Right renal cortex interstitium (tissue), 3 donors: Measurements from ENCODE around the gene NTN1. TPM values are rescaled to one million over a fixed set of nuclear protein-coding genes. Genes with fewer than 3 reads are reported as not detected.
"Not testable (repeated sequence)": the region's sequence is repeated elsewhere in the genome, so short reads cannot be mapped to it uniquely, and the experiment has no call there.

Experiments
- DNase-seq, 3 donors: peaks; one replicate each; pipeline ENCODE4 v3.0.0-alpha.2; 2013; ENCODE audit warnings: low read depth in 3 of 3, low spot score in 2 of 3
- polyA plus RNA-seq, 3 donors: library from polyadenylated mRNA; unstranded; fragments of 120-200 nt; gene quantifications; one replicate each; pipeline ENCODE4 v1.2.1, GENCODE V29; 2013; ENCODE audit not compliant: insufficient read length in 3 of 3

Gene NTN1
- polyA plus RNA-seq, 3 donors = 1.5 to 3.3 (median 2.6) TPM

- no peak for DNase-seq
Measured at GRCh38 chr17:9148905-9149525, 127.7 kb downstream of the NTN1 start.

GRCh38 chr17:9150446-9151090 is 129.3 kb downstream of the NTN1 start:
- DNase-seq = no peak

GRCh38 chr17:9151091-9151490 is 129.8 kb downstream of the NTN1 start:
- no peak for DNase-seq

GRCh38 chr17:9151740-9152139 is 130.4 kb downstream of the NTN1 start:
- DNase-seq = not testable (repeated sequence)

- no peak for DNase-seq
Measured at GRCh38 chr17:9158544-9159452, 137.5 kb downstream of the NTN1 start.

- no peak for DNase-seq
Measured at GRCh38 chr17:9162275-9162985, 141.1 kb downstream of the NTN1 start.

GRCh38 chr17:9166788-9167187 is 145.5 kb downstream of the NTN1 start:
- DNase-seq = no peak

GRCh38 chr17:9167379-9167778 is 146.1 kb downstream of the NTN1 start:
- DNase-seq = no peak

- no peak for DNase-seq
Measured at GRCh38 chr17:9169116-9169515, 147.8 kb downstream of the NTN1 start.

GRCh38 chr17:9170336-9170735 is 149.0 kb downstream of the NTN1 start:
- no peak for DNase-seq

GRCh38 chr17:9170853-9171252 is 149.5 kb downstream of the NTN1 start:
- DNase-seq = no peak

- DNase-seq = no peak
Measured at GRCh38 chr17:9173386-9173983, 152.2 kb downstream of the NTN1 start.

- DNase-seq = no peak
Measured at GRCh38 chr17:9174312-9174711, 153.0 kb downstream of the NTN1 start.

GRCh38 chr17:9174779-9175574 is 153.7 kb downstream of the NTN1 start:
- DNase-seq = no peak

- DNase-seq = no peak
Measured at GRCh38 chr17:9175700-9176467, 154.6 kb downstream of the NTN1 start.

- no peak for DNase-seq
Measured at GRCh38 chr17:9177212-9177611, 155.9 kb downstream of the NTN1 start.

GRCh38 chr17:9178319-9178718 is 157.0 kb downstream of the NTN1 start:
- no peak for DNase-seq

- no peak for DNase-seq
Measured at GRCh38 chr17:9179602-9180001, 158.3 kb downstream of the NTN1 start.

- no peak for DNase-seq
Measured at GRCh38 chr17:9181640-9182039, 160.3 kb downstream of the NTN1 start.
